OCI-LY1 (cell line): ENCODE data around the gene CARD18.

Experiments used
- CTCF ChIP-seq: fragments of 200-600 bp; sonication (generic), shearing (Covaris generic); IDR thresholded peaks from 2 replicates; pipeline ENCODE4 v1.5.1; 2017; ENCODE audit warnings: mild to moderate bottlenecking, antibody characterized with exemption, low read length, moderate library complexity, mixed read lengths
- EZH2 ChIP-seq: fragments of 200-600 bp; sonication (generic), shearing (Covaris generic); IDR thresholded peaks from 2 replicates; pipeline ENCODE4 v1.8.0; 2017; ENCODE audit warnings: borderline replicate concordance, mixed run types, mild to moderate bottlenecking, antibody characterized with exemption, low read length, moderate library complexity, mixed read lengths

GRCh38 chr11:105110688-105111030, 28.9 kb downstream of the CARD18 start:
- no peak for TF ChIP-seq CTCF
- TF ChIP-seq EZH2, result no peak
